CD14-positive monocyte (primary cell): ENCODE data around the gene OR4K13. TPM values are rescaled to one million over a fixed set of nuclear protein-coding genes. Genes with fewer than 3 reads are reported as not detected.

Experiments used
- DNase-seq, 3 donors: peaks; one replicate each; pipeline ENCODE4 v3.0.0-alpha.2; 2011 to 2022
- H2AFZ ChIP-seq: 2 replicates; pipeline ENCODE4 v1.6.0; 2012; ENCODE audit warnings: mild to moderate bottlenecking, low read depth, low read length, inconsistent platforms; ENCODE audit not compliant: insufficient read depth, poor library complexity, severe bottlenecking
- H3K27ac ChIP-seq, 2 donors: 1 replicate in 1 of 2; 2 replicates in 1 of 2; pipeline ENCODE4 v1.5.1; 2012 to 2013; ENCODE audit warnings: low read length in 2 of 2, control low read depth in 1 of 2, inconsistent platforms in 1 of 2, low read depth in 1 of 2, mild to moderate bottlenecking in 1 of 2
- H3K27me3 ChIP-seq, 2 donors: one replicate each; pipeline versions ENCODE4 v1.6.0 to v1.6.1; 2011 to 2013; ENCODE audit warnings: low read length in 2 of 2; ENCODE audit not compliant: control insufficient read depth in 2 of 2, insufficient read depth in 2 of 2
- H3K36me3 ChIP-seq, 2 donors: replicated peaks in 1 of 2; 1 replicate in 1 of 2; 2 replicates in 1 of 2; pipeline versions ENCODE4 v1.5.1 to v1.6.1; 2012 to 2013; ENCODE audit warnings: low read length in 2 of 2, control low read depth in 1 of 2, inconsistent platforms in 1 of 2, mild to moderate bottlenecking in 1 of 2; ENCODE audit not compliant: insufficient read depth in 2 of 2, control insufficient read depth in 1 of 2
- H3K4me1 ChIP-seq, 2 donors: 1 replicate in 1 of 2; 2 replicates in 1 of 2; pipeline versions ENCODE4 v1.5.1 to v1.6.1; 2012 to 2013; ENCODE audit warnings: low read length in 2 of 2, control low read depth in 1 of 2, inconsistent platforms in 1 of 2, mild to moderate bottlenecking in 1 of 2, moderate library complexity in 1 of 2; ENCODE audit not compliant: insufficient read depth in 2 of 2, control insufficient read depth in 1 of 2
- H3K4me2 ChIP-seq: replicated peaks from 2 replicates; pipeline ENCODE3; 2012; ENCODE audit warnings: low read length, moderate library complexity, mild to moderate bottlenecking; ENCODE audit not compliant: poor library complexity, severe bottlenecking; ENCODE audit errors: extremely low read depth
- H3K4me3 ChIP-seq, 3 experiments: fragments of 200-600 bp in 1 of 3; sonication (generic) in 1 of 3; replicated peaks in 1 of 3; 1 replicate in 2 of 3; 2 replicates in 1 of 3; pipeline ENCODE4 v1.5.1; 2011 to 2013; ENCODE audit warnings: low read length in 3 of 3, mild to moderate bottlenecking in 3 of 3, control low read depth in 2 of 3, low read depth in 2 of 3, inconsistent platforms in 1 of 3, moderate library complexity in 1 of 3
- H3K79me2 ChIP-seq: 2 replicates; pipeline ENCODE4 v1.6.0; 2012; ENCODE audit warnings: mild to moderate bottlenecking, control low read depth, inconsistent platforms, low read length, moderate library complexity; ENCODE audit not compliant: insufficient read depth
- H3K9ac ChIP-seq: 2 replicates; pipeline ENCODE4 v1.6.0; 2017; ENCODE audit warnings: low read length, mild to moderate bottlenecking; ENCODE audit not compliant: insufficient read depth, poor library complexity, severe bottlenecking
- H3K9me3 ChIP-seq, 2 donors: replicated peaks in 1 of 2; 1 replicate in 1 of 2; 2 replicates in 1 of 2; pipeline versions ENCODE4 v1.5.1 to v1.6.1; 2012 to 2013; ENCODE audit warnings: low read length in 2 of 2, control low read depth in 1 of 2; ENCODE audit not compliant: control insufficient read depth in 1 of 2, insufficient read depth in 1 of 2
- H4K20me1 ChIP-seq: 2 replicates; pipeline ENCODE4 v1.6.0; 2012; ENCODE audit warnings: mild to moderate bottlenecking, low read length, control low read depth, moderate library complexity; ENCODE audit not compliant: insufficient read depth
- H3K27ac Mint-ChIP-seq, 7 donors: one replicate each; pipeline ENCODE4 v1.8.0; 2020; ENCODE audit warnings: mild to moderate bottlenecking in 7 of 7, mixed read lengths in 7 of 7, moderate library complexity in 6 of 7, inconsistent platforms in 2 of 7
- H3K27me3 Mint-ChIP-seq, 3 donors: one replicate each; pipeline ENCODE4 v1.8.0; 2021 to 2022; ENCODE audit warnings: low read depth in 3 of 3, mild to moderate bottlenecking in 3 of 3, mixed read lengths in 3 of 3, moderate library complexity in 3 of 3, inconsistent platforms in 1 of 3
- H3K36me3 Mint-ChIP-seq, 2 donors: one replicate each; pipeline ENCODE4 v1.8.0; 2020; ENCODE audit warnings: mixed read lengths in 2 of 2, inconsistent platforms in 1 of 2, mild to moderate bottlenecking in 1 of 2
- H3K4me1 Mint-ChIP-seq: one replicate; pipeline ENCODE4 v1.8.0; 2020; ENCODE audit warnings: mild to moderate bottlenecking, mixed read lengths
- H3K4me3 Mint-ChIP-seq, 2 donors: one replicate each; pipeline ENCODE4 v1.8.0; 2020; ENCODE audit warnings: mild to moderate bottlenecking in 2 of 2, mixed read lengths in 2 of 2, moderate library complexity in 1 of 2
- H3K9me3 Mint-ChIP-seq, 7 donors: one replicate each; pipeline ENCODE4 v1.8.0; 2020 to 2022; ENCODE audit warnings: mixed read lengths in 7 of 7, mild to moderate bottlenecking in 6 of 7, moderate library complexity in 6 of 7, inconsistent platforms in 2 of 7
- CTCF ChIP-seq: fragments of 200-600 bp; IDR thresholded peaks from one replicate; pipeline ENCODE4 v1.8.0; 2022; ENCODE audit warnings: antibody characterized with exemption, mild to moderate bottlenecking
- WGBS: methylation state at CpG from one replicate; pipeline ENCODE4 v1.1.5; 2013; ENCODE audit warnings: missing lambda C conversion rate; ENCODE audit not compliant: insufficient coverage; 5-methylcytosine and 5-hydroxymethylcytosine counted together
- intact Hi-C, 2 donors: fragments of 100-400 bp; cut with micrococcal nuclease; formaldehyde crosslinking; loops; one replicate each; pipeline versions ENCODE4 v1.15.0 to v1.15.1; 2023
- polyA plus RNA-seq, 3 donors: library from polyadenylated mRNA; depleted of rRNA in 1 of 3; unstranded in 2 of 3; stranded (reverse) in 1 of 3; fragments of 300-500 nt in 2 of 3; fragments of >200 nt in 1 of 3; fragmentation: Illumina TruSeq in 2 of 3; gene quantifications; 1 replicate in 2 of 3; 2 replicates in 1 of 3; pipeline ENCODE4 v1.2.3, GENCODE V29; 2012 to 2021

The OR4K13 gene
- polyA plus RNA-seq, 3 donors: not detected

- Histone ChIP-seq H3K36me3 (no peaks in the 10 kb centered on the region), H3K4me3 (no peak overlapping the region), H3K27me3 (no peaks in the 10 kb centered on the region), H2AFZ (no peak overlapping the region), H4K20me1 (no peaks in the 10 kb centered on the region), H3K9ac (no peak overlapping the region), H3K4me2 (no peak overlapping the region), H3K27ac (no peak overlapping the region), H3K9me3 (peaks cover 0 to 3% of the 10 kb centered on the region in 2 donors), H3K4me1 (peaks cover 0 to 5% of the 10 kb centered on the region in 2 donors), H3K79me2 (no peaks in the 10 kb centered on the region)
- Mint-ChIP-seq H3K27ac (peak overlapping the region in 3 of 7 donors; percentile 61 to 80 (median 79)), H3K36me3 (no peaks in the 10 kb centered on the region), H3K27me3 (peaks cover 0 to 1% (median 0%) of the 10 kb centered on the region in 3 donors), H3K4me1 (peaks cover 4% of the 10 kb centered on the region), H3K9me3 (peaks cover 3 to 9% (median 6%) of the 10 kb centered on the region in 7 donors), H3K4me3 (no peak overlapping the region)
- peak; percentile 29 to 79 (median 74) for DNase-seq
- WGBS: 13% methylated on average over 1 of the region's 7 CpGs
- intact Hi-C loops: no loop called here
- TF ChIP-seq CTCF: no peak
Measured at GRCh38 chr14:20002319-20002718, 33.5 kb downstream of the OR4K13 start.

- Histone ChIP-seq H3K9ac (no peak within 1 kb of the TSS), H3K27ac (no peak within 1 kb of the TSS), H3K4me3 (no peak within 1 kb of the TSS), H3K27me3 (no peaks in the 10 kb centered on the region), H3K9me3 (peaks cover 0 to 3% of the 10 kb centered on the region in 2 donors), H2AFZ (no peak within 1 kb of the TSS), H3K36me3 (no peaks in the 10 kb centered on the region), H4K20me1 (no peaks in the 10 kb centered on the region), H3K79me2 (no peaks in the 10 kb centered on the region), H3K4me2 (no peak within 1 kb of the TSS), H3K4me1 (peaks cover 0 to 5% of the 10 kb centered on the region in 2 donors)
- Mint-ChIP-seq H3K9me3 (peaks cover 3 to 8% (median 6%) of the 10 kb centered on the region in 7 donors), H3K4me3 (no peak within 1 kb of the TSS), H3K27me3 (peaks cover 0 to 1% (median 0%) of the 10 kb centered on the region in 3 donors), H3K4me1 (peaks cover 4% of the 10 kb centered on the region), H3K27ac (peak within 1 kb of the TSS in 3 of 7 donors; percentile 61 to 80 (median 79)), H3K36me3 (no peaks in the 10 kb centered on the region)
- no peak for DNase-seq
- TF ChIP-seq CTCF: no peak
- intact Hi-C loops: no loop called here
Measured at GRCh38 chr14:20001863-20002262, 34.0 kb downstream of the OR4K13 start, which contains the start of gene OR4Q2. Gene OR4Q2 (plus strand): TSS chr14:20002163.
